Middle frontal gyrus (tissue), 1 donor: ENCODE data around the gene USH2A.

Experiments used
- DNase-seq: peaks from one replicate; pipeline ENCODE4 v3.0.0-alpha.2; 2015; ENCODE audit warnings: low spot score; ENCODE audit errors: extremely low spot score

Gene USH2A

DNA sequence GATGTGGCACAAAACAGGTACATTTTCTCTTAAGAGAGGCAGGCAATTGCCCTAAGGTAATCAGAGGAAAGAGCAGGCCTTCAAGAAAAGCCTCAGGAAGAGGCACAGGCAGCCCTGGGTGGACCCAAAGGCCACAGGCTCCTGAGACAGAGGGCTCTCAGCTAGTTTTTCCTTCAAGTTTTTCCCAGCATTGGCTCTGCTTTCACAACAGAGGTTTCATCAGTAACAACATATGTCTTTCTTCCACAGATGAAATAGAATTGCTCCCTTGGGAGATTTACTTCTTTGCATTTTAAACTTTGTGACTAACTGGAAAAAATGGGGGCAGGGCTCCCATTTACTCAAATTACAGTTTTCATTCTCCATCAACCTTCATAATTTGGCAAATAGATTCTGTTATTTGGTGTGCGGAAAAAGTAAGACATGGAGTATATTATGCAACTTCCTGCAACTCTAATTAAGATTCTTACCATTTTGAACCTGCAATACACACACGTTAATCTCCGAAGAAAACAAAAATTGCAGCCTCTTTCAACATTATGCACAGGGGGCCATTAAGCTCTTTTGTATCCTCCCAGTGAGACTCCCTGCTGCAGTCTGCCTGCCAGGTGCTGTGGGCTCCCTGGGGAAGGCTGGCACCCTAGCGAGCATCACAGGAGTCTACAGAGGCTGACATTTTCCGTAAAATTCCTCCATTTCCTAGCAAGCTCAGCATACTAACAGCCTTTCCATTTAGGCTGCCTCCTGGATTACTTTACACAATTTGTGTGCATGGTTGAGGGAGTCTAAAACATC, 282.3 kb downstream of the USH2A start:
- no peak for DNase-seq

DNA sequence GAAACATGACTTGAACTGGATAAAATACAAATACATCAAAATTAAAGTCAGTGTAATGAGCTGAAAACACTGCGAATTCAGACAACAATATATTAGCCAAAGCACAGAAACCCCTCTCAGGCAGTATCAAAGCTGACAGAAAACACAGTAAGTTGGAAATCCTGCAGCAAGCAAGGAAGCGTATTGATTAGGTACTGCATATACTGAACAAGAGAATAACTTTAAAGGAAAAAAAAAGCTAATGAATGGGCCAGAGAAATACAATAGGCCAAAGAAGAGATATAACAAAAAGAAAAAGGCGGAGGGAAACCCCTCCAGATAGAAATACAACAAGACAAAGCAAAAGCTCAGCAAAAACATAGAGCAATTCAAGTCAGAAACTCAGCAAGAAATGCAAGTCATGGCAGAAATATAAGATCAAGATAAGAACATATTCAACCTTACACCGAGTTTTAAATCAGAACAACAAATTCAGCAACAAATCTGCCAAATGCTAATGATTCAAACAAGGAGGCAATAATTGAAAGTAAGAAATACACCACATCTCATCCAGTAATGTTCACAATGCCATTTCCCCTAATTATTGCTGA, 299.0 kb downstream of the USH2A start:
- DNase-seq: no peak

DNA sequence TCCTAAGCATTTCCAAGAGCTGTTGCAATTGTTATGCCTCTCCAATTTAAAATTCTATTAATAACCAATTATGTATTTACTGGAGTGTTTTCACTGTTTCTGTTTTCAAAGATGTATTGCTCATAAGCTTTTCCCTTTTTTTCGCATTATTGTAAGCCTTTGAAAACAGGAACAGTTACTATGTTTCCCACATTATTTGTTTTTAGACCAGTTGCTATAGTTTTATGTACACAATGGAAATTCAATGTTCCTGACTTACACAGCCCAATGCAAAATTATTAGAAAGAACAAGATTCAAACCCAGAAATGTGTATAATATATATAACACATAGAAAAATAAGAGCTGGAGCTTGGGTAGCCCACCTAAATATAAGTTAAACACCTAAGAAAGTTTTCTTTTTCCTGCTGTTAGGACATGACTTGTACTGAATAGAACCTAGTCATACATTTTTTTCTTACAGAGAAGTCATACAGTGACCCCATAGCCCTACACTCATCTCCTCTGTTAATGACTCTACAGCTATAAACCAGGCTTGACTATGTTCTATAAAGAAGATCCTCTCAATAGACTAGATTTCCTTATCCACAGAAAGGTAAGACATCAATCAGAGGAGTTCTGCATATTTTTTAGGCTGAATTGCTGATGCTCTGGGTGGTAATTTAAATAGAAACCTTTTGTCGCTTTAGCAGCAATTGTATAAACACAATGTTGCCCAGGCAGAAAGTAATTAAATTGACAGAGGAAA, 299.6 kb downstream of the USH2A start:
- DNase-seq: no peak

DNA sequence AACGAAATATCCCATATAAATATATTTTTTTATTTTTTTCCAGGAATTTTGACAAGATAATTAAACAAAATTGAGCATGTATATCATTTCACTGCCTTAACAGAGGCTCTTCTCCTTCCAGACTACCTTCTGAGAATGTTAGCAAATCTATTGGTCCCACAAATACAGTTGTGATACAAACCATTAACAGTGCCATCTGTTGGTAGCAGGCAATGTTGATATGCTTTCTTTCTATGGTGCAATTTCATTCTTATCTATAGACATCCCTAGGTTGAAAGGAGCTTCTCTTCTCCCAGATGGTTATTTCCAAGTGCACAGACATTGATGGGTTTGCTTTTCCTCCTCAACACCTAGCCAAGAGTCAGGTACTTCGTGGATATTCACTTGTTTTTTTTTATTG, 303.6 kb downstream of the USH2A start:
- no peak for DNase-seq

DNA sequence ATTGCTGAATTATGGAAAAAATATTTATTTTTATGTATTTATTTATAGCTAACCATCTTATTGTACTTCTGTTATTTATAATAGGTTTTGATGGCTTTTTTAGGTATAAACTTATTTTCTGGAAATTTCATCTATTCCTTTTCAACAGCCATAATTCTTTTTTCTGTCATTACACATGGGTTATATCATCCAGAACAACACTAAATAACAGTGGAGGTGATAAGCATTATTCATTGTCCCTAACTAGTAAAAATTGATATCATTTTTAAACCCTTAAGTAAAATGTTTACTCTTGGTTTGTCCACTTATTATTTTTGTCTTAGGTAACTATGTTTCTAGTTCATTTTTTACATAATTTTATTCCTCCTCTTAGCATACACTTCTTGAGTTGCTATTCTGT, 309.1 kb downstream of the USH2A start:
- no peak for DNase-seq

DNA sequence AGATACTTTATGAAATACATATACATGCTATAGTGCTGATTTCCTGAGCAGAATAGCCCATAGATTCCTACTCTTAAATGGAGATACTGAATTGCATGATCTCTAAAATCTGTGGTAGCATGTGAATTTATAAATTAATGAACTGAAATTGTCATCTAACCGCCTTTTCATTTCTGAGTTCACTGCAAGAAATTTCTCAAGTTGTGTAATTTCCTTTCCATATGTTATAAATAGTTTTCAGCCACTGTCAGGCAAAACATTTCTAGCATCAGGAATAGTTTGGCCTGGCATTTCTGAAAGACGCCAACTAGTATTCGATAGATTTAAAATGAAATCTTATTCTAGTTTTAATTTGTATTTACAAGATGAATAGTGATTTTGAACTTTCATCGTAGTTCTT, 310.1 kb downstream of the USH2A start:
- DNase-seq: no peak

DNA sequence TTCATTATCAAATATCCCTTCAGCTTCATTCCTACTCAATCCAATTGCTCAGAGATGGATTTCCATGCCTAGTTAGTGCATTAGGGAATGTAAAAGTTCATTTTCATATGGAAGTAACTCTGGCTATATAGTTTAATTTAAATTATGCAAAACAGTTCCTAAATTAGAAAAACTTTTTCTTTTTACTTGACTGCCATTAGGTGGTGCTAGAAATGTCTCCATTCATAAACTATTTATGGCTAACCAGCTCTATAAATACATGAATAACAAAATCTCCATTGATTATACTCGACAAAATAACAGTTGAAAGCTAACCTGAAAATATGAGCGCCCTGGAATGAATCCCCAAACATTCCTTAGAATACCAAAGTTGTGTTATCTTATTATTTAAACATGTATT, 311.4 kb downstream of the USH2A start:
- no peak for DNase-seq

DNA sequence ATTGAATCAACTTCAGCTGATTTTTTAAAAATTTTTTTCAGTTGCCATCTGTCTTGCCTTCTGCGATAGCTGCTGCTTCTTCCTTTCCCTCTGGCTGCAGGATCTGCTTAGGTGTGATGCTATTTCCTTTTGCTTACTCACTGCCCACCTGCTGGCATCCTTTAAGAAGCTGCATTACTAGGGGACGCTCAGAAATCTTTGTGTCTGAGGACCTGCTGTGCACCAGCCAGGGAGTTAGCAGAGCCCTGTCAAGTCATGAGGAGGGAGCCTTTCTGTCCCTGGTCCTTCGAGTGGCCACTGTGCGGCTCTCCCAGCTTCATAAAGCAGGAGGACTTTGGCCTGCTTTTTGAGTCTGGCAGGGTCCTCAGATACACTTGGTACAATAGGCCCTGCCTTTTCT, 327.8 kb downstream of the USH2A start:
- no peak for DNase-seq

DNA sequence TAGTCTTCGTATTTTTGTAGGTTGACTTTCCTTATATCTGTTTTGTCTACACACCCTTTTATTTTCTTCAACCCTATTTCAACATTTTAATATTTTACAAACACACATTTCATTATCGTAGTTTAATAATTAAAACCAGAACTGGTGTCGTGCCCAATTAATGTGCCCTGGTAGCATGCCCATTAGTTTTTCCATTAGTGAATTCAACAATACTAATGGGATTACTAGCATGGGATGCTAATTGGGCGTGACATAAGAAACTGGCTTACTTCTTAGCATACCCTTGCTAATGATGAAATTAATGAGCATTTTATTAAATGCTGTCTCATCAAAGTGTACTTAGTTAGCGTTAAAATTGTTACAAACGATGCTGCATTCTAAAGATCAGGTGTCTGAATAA, 332.7 kb downstream of the USH2A start:
- DNase-seq: no peak

DNA sequence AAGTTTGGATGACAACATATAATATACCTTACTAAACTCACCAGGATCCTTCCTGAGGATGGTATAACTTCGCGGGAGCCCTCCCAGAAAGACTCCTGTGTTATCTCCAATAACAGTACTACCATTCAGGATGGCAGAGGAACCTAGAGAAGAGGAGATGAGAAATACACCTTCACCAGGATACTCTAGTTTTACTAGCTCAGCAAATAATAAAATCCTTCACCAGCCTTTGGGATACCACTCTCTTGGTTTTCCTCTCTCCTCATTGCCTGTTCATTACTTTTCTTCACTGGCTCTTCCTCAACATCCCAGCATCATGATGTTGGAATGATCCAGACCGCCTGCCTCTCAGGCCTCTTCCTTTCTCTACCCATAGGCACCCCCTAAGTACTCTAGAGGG, 336.6 kb downstream of the USH2A start:
- no peak for DNase-seq

DNA sequence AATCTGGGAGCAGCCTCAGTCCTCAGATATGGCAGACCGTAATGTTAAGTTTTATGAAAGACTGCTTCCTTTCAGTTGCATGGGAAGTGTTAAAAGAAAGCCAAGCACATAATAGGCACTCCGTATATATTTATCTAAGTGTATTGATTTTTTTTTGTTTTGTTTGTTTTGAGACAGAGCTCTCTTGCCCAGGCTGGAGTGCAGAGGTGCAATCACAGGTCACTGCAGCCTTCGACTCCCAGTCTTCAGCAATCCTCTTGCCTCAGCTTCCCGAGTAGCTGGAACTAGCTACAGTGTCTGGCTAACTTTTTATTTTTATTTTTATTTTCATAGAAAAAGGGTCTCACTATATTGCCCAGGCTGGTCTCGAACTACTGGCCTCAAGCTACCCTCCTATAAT, 341.8 kb downstream of the USH2A start:
- no peak for DNase-seq

DNA sequence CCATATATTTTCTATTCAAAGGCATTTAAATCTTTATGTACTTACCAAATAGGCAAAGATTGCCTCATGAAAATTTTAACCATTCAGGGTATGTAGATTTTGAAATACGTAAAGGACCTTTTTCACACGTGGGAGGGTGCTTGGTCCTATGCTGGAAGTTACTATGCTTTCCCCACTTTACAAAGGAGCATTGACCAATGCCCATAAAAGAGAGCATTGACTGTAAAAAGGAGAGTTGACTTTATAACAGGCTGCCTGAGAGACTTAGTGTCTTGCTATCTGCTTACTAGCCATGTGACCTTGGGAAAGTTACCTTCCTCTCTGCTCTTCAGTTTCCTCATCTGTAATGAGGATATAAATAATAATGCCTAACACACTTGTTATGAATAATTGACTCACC, 346.5 kb downstream of the USH2A start:
- no peak for DNase-seq

DNA sequence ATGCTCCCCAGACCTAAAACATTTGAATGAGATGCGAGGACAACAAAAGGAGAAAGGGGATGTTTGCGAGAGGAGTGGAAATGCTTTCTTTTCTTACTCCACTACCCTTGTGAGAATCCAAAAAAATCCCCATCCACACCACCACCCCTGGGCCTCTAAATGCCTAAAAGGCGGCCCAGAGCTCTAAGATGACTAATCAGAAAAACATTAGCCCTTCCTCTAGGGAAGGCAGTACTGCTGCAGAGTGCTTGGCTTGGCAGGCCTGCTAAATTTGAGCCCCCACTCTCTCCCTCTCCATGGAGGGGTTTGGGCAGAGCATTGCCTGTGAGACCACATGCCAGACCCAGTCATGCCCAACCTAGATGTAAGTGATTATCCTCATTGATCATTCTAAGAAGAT, 347.9 kb downstream of the USH2A start:
- no peak for DNase-seq

DNA sequence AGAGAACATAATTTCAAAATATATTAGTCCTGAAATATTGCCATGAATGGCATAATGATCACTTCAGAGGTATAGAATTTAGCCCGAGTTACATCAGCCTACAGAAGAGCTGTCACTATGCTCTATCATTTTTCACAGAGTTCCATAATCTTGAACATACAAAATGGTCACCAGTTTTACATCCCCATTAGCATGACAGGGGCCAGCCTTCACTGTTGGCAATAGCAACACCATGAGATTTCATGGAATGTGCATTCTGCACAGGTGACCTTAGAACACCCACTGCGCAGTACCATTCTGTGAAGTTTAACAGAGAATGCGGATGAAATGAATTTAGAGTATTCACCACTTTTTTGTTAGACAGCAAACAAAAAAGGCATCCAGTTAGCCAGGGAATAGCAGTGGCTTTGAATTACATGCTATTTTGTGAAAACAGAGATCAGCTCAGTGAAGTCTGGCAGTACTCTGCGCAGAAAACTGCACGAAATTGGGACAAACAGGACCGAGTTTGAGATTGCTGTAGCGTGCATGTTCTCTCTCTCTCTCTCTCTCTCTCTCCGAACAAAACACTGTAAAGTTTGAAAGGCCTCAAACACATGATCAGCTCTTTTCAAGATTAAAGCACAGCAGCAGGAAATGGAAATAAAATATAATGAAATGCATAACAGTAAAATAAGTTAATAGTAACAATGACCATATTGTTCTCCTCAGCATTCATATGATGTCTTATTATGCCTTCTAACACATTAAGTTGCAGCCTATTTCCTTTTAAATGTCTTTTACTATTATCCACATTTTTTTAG, 349.3 kb downstream of the USH2A start:
- no peak for DNase-seq

DNA sequence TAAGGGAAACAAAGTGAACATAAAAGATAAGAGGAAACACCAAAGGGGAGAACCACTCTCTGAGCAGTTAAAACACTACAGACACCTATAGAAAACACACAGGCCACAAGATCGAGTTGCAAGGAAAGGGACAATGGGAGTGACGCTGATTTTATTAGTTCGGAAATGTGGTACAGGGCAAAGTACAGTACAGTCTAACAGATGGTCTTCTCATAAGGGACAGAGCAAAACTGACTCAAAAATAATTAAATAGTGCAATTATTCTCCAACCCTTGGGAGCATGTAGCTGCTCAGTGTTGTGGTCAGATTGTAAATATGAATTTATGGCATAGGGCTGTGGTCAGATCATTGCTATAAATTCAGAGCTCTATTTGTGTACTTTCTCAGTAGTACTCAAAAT, 352.0 kb downstream of the USH2A start:
- no peak for DNase-seq

DNA sequence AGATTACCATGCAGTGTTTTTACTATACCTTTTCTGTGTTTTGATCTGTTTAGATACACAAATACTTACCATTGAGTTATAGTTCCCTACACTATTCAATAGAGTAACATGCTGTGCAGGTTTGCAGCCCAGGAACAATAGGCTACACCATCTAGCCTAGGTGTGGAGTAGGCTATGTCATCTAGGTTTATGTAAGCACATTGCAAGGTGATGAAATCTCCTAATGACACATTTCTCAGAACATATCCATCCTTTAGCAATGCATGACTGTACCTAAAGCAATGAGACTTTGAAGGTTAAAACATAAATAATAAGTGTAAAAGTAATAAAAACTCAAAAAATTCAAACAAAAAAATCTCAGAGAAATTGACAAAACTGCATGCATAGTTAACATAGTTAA, 358.6 kb downstream of the USH2A start:
- no peak for DNase-seq

DNA sequence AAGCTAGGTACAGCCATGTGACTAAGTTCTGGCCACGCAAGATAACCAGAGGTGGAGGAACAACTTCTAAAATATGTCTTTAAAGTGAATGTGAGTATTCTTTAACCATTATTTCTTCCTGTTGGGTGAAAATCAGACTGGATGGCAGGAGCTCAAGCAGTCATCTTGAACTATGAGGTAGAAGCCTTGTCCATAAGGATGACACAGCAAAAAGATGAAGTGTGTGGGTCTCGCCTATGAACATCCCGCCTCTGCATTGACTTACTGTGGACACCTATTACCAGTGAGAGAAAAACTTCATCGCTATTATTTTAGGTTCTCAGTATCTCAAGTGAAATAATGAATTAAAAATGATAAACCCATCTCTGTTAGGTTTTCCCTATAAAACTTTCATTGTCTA, 365.3 kb downstream of the USH2A start:
- DNase-seq: no peak

DNA sequence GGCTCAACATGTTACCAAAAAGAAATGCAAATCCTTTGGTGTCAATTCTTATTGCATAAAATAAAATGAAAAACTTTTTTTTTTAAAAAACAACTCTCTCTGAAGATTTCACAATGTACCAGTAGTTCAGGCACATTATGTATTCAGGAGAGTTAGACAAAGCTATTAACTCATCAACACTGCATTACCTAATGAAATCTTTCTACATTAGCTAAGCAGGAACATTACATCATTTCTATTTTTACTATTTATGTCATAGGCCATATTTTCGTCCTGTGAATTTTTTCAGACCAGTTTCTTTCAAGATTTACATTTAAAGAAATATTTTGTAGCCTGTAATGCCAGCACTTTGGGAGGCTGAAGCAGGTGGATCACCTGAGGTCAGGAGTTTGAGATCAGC, 366.2 kb downstream of the USH2A start:
- DNase-seq: no peak

DNA sequence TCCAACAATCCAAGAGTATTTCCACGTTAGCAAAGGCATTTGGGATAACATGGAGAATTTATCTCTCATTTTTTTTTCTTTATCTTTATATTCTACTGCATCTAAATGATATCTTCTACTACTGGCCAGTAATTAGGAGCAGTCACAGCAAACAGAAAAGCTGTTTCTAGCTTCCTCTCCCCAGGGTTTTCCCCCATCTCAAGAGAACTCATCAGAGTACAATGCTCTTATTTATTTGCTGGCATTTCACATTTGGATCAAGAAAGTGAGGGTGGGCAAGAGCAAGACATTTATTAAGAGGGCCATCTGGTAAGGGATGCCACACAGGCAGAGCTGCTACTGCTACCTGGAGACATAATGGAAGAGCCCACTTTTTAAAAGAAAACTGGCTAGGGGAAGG, 368.2 kb downstream of the USH2A start:
- DNase-seq: no peak

DNA sequence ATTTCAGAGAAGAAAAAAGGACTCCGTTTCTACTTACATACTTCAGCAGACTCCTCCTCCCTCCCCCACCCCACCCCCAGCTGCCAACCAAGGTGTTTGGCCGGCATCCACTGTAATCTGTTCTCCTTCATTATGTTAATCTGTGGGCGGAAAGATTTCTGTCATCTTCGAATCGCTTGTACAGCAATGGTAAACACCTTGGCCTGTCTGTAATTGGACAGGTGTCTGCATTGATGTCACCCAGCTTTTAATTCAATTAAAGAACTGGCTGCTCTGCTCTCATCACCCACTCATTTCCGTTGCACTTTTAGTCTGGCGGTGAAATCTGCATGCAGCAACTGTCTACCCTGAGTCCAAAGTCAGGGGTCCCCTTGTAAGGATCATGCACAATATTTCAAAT, 368.6 kb downstream of the USH2A start:
- DNase-seq: no peak

DNA sequence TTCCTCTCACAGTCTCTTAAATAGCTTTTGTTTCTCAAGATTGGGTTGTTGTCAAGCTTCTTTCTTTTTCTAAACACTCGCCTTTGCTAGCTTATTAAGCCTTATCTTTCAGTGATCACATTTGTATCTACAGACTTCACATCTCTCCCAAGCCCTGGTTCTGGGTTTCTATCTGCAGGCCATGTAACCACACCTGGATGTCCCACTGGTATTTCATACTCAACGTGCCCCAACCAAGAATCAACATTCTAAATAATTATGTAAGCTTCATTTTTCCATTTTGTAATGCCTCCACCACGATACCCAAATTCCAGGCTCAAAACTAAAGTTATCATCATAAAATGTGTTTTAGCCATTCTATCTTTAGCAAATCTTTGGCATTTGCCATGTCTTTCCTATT, 372.2 kb downstream of the USH2A start:
- no peak for DNase-seq
